Jurkat, Clone E6-1 (cell line): ENCODE results near the gene TMED9.
A peak's percentile ranks its signal among the peaks of the same experiment; 100 is the strongest.

ENCODE experiments used
- DNase-seq: peaks from one replicate; pipeline ENCODE4 v3.0.0-alpha.2; 2011; ENCODE audit warnings: low read depth, low spot score
- H3K4me3 ChIP-seq: 2 replicates; pipeline ENCODE4 v1.5.1; 2011; ENCODE audit warnings: mild to moderate bottlenecking, low read length, control low read depth, moderate library complexity

Gene TMED9

DNA sequence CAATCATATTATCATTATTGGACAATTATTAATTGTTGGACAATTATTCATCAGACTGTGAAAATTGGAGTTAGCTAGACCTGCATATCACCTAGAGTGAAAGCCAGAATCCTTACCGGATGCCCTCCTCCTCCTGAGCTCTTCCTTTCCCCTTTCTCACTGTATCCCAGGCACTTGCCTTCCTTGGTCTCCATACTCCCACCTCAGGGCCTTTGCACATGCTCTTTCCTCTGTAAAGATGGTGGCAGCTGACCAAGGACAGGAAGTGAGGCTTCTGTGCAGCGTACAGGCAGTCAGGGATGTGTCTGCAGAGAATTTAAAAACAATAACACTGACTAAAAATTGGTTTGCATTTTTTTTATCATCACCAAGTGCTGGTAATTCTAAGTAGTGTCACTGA, 22.1 kb upstream of the TMED9 start:
- H3K4me3 ChIP-seq, result no peak overlapping the region
- no peak for DNase-seq

DNA sequence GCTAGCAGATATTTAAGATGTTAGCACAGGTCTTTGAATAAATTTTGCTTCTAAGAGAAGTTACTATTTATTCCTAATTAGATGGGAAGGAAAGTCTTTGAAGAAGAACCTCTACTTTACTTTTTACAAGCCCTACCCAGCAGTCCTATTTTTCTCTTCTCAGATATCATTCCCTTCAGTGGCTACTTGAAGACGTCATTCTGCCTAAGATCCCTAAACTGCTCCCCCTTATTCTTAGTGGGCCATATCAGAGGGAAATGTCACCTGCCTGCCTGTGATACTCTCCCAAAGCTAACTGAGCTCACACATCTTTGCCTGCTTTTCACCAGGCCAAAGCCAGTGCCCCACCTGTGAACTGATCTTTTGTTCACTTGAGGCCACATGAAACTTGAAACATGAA, 16.5 kb upstream of the TMED9 start:
- H3K4me3 ChIP-seq, result no peak overlapping the region
- DNase-seq, result no peak

DNA sequence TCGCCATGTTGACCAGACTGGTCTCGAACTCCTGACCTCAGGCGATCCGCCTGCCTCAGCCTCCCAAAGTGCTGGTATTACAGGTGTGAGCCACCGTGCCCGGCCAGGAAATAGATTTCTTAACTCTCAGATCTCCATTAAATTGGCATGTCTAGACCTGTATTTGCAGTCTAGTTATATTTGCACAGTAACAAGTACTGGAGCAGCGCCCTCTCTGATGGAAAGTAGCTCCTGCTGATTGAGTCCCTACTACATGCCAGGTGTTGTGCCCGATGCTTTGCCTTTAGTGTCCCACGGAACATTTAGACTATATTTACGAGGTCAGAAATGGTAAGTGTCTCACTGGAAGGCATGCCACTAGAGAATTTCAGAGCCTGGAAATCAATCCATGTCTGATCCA, 15.8 kb upstream of the TMED9 start:
- H3K4me3 ChIP-seq, result no peak overlapping the region
- no peak for DNase-seq

DNA sequence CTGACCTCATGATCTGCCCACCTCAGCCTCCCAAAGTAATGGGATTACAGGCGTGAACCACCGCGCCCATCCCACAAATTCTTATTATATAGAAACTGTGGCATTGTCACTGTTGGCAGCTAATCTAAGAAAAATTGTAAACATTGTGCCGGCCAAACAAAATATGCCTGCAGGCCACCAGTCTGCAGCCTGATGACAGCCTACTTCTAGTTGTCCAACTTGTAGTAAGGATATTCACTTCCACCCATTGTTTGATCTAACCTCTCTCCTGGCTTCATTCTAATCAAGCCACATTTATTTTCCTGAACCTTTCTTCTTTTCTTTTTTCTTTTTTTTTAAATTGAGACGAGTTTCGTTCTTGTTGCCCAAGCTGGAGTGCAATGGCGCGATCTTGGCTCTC, 13.7 kb upstream of the TMED9 start:
- no peak overlapping the region for H3K4me3 ChIP-seq
- no peak for DNase-seq

DNA sequence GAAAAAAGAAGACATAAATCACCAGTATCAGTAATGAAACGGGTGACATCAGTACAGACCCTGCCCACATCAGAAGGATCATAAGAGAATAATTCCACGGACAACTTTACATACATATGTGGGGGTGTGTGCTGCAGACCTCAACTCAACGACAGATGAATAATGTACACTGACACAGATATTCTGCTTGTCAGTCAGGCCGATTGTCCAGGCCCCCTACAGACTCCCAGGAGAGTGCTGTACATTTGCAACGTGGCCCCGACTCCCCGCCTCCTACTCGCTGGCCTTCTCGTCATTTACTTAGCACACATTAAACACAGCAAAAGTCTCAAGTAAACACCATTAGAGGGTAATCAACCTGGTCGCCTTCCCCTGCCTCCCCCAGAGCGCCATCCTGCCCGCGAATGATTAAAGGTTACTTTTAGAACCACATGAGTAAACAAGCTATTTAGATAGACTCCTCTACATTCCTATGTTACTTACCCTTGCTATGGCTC, 3.5 kb upstream of the TMED9 start:
- H3K4me3 ChIP-seq, result no peak overlapping the region
- DNase-seq, result no peak

DNA sequence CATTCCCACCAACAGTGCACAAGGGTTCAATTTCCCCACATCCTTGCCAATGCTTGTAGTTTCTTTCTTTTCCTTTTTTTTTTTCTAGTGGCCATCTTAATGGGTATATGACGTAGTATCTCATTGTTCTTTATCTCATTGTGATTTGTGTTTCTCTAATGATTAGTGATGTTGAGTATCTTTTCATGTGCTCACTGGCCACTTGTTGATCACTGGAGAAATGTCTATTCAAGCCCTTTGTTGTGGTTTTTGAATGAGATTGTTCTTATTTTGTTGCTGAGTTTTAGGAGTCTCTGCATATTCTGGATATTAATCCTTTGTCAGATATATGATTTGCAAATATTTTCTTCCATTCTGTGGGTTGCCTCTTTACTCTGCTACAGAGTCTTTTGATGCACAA, 1.6 kb upstream of the TMED9 start:
- H3K4me3 ChIP-seq, result no peak overlapping the region
- DNase-seq, result no peak

DNA sequence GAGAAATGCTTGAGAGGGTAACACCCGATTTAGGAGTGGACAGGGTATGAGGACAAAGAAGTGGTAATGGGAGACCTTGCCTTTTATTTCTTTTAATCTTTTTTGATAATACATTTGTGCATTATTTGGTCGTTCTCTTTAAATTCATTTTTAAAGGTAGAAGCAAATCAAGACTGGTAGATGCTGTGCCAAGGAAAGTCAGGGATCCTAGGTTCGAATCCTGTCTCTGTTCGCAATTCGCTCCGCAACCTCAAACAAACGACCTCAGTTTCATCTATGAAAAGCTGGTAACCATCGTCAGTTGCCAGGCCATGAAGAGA, 353 bp upstream of the TMED9 start:
- no peak for DNase-seq

DNA sequence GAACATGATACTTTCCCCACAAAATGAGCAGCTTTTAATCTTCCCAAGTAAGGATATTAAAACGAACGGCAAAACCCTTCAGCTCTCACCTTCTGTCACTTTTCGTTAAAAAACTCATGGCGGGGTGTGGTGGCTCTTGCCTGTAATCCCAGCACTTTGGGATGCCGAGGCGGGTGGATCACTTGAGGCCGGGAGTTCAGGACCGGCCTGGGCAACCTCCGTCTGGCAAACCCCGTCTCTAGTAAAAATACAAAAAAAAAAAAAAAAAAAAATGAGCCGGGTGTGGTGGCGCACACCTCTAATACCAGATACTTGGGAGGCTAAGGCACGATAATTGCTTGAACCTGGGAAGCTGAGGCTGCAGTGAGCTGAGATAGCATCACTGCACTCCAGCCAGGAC, 902 bp downstream of the TMED9 start:
- no peak for DNase-seq

More for the DNA sequence above, 353 bp upstream of the TMED9 start:
- peak overlapping the region; percentile 97 for H3K4me3 ChIP-seq

DNA sequence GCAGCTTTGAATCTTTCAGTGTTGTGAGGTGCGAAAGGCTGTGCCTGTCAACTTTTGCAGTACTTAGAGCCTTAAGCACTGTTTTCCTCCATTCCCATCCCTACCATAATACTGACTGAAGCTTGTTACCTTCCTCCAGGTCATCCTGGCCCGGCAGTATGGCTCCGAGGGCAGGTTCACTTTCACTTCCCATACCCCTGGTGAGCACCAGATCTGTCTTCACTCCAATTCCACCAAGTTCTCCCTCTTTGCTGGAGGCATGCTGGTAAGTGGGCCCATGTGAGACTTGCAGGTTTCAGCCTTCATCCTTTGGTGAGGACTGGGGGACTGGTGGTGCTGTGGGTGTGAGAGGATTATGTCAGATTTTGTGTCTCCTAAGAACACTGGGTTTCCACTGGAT, 1.5 kb downstream of the TMED9 start:
- no peak overlapping the region for H3K4me3 ChIP-seq
- no peak for DNase-seq

More for the DNA sequence above, 902 bp downstream of the TMED9 start:
- H3K4me3 ChIP-seq, result peak overlapping the region; percentile 97

DNA sequence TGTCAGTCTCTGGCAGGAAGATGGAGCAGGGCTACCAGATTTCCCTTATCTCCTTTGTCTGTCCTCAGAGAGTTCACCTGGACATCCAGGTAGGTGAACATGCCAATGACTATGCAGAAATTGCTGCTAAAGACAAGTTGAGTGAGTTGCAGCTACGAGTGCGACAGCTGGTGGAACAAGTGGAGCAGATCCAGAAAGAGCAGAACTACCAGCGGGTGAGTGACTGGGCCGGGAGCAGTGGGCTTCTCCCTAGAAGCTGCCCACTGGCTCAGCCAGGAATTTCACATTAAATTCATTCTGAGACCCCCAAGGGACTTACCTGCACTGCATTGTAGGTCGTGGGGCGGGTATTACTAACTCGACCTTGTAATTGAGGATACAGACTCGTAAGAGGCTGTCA, 2.1 kb downstream of the TMED9 start:
- no peak for DNase-seq
- no peak overlapping the region for H3K4me3 ChIP-seq

DNA sequence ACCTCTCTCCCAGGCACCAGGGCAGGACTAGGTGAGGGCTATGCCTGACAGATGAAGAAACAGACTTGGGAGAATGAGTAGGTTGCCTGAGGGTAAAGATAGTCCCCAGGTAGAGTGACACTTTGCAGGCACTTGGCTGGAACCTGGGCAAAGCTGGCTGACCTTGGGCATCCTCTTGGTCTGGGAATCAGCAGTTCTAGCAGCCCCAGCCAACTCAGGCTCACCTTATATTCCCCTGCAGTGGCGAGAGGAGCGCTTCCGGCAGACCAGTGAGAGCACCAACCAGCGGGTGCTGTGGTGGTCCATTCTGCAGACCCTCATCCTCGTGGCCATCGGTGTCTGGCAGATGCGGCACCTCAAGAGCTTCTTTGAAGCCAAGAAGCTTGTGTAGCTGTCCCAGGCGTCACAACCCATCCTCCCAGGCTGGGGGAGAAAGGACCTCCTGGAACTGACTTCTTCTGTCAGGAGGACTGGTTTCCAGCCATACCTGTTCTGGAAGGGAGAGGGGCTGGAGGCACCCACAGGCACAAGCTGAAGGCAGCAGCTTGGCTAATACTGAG, 3.1 kb downstream of the TMED9 start:
- DNase-seq, result no peak
- no peak overlapping the region for H3K4me3 ChIP-seq

DNA sequence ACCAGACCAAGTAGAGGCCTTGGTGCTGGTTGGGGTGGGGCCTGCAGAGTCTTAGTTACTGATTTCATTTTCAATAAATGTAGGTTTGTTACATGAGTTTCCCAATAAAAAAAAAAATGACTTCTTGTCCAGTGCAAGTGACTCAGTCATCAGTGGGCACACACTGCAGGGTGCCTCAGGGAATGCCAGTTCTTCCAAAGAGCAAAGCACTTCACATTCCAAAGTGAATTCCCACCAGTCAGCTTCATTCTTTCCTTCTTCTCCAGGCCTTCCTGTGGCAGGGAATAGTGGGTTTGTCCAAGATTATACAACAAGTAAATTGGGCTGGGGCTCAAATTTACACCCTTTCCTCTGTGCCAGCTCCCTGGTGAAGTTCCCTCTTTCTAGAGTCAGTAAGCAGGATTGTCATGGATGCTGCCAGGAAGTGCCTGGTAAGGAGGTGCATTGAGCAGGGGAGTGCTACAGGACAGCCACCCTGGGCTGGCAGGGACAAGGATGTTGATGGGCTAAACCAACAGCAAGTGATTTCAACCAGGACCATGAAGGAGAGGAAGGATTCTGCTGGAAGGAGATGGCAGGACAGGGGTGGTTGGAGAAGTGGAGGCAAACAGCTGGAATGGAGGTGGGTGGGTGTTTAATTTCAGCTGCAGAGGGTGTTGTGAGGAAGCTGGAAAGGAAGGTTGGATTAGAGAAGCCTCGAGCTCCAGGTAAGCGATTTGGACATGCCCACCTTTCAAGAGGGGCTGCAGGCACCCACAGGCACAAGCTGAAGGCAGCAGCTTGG, 4.2 kb downstream of the TMED9 start:
- no peak for DNase-seq
- no peak overlapping the region for H3K4me3 ChIP-seq

DNA sequence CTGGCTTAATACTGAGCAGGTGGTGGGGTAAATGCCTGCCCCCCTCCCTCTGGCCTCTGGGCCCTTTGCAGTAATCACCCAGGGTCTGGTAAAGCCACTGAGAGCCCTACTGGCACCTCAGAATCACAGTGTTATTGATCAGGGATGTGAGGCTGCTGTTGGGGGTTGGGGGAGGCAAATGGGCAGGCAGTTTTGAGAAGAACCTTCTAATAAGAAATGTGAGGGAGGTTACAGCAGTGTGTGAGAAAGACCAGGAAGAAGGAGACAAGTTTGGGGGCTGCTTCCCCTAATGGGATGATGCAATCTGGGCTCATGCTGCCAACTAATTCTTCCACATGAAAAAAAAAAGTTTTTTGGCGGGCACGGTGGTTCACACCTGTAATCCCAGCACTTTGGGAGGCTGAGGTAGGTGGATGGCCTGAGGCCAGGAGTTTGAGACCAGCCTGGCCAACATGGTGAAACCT, 4.8 kb downstream of the TMED9 start:
- no peak overlapping the region for H3K4me3 ChIP-seq
- DNase-seq, result no peak

DNA sequence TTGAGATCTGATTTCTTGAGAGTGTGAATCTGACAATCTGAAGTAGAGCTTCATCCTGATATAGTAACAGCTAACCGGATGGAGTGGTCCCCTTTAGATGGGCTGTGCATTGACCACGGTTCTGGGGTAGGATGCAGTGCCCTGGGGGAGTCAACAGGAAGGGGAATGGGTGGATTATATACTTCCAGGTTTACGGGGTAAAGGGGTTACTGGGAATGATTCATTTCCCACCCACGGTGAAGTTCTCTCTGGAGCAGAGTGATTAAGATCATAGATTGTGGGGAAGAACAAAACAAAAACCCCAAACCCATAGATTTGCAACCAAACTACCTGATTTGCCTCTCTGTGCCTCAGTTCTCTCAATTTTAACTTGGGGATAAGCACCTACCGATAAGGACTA, 6.5 kb downstream of the TMED9 start:
- H3K4me3 ChIP-seq, result no peak overlapping the region
- DNase-seq, result no peak

DNA sequence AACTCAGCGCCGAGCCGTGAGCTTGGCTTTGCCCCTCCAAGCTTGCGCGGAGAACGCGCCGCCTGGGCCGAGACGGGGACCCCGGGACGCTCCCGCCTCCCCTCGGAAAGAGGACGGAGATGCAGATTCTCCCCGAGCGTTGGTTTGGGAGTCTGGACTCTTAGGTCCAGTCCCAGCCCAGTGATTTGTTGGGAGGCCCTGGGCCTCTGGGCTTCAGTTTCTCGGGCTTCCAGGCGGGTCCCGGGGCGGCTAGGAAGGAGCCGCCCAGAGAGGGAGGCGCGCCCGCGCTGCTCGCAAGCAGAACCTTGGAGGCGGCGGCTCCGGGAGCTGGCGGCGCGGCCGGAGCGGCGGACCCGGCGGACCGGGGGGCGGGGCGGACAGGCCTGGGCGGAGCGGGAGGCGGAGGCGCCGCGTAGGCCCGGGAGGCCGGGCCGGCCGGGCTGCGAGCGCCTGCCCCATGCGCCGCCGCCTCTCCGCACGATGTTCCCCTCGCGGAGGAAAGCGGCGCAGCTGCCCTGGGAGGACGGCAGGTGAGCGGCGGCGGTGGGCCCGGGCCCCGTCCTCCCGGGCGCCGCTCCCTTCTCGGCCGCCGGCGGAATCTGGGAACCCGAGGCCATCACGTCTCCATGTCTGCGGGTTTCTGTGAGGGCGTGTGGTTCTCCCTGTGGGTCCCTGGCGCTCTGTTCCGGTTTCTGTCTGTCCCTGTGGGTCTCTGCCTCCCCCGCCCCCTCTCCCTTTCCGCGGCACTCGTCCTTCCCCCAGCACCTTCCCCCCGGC, 7.9 kb downstream of the TMED9 start, which contains the start of gene B4GALT7:
Gene B4GALT7 (plus strand): TSS at position 402 of the 777 bp plus-strand sequence. CDS start 79 bp downstream, at position 481.
- H3K4me3 ChIP-seq, result peak within 1 kb of the TSS; percentile 90
- peak; percentile 53 for DNase-seq

DNA sequence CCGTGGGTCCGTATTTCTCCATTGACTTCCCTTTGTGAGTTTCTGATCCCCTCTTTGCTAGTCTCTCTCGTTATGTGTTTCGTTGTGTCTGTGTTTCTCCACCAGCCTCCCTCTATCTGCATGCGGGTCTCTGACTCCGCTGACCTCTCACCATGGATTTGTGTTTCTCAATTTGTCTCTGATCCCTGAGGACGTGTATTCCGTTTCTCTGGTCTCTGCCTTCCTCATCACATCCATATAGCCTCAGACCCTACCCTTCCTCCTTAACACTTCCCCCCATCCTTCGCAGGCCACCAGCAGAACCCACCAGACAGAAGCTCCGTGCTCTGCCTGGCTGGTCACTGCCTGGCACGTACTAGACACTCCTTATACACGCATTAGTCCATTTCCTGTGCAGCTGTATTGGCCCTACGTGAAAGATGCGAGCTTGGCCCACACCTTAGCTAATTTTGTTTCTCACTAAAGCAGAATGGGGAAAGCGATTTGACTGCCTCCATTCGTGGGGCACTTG, 8.6 kb downstream of the TMED9 start:
- DNase-seq, result no peak
- H3K4me3 ChIP-seq, result peak overlapping the region; percentile 90

DNA sequence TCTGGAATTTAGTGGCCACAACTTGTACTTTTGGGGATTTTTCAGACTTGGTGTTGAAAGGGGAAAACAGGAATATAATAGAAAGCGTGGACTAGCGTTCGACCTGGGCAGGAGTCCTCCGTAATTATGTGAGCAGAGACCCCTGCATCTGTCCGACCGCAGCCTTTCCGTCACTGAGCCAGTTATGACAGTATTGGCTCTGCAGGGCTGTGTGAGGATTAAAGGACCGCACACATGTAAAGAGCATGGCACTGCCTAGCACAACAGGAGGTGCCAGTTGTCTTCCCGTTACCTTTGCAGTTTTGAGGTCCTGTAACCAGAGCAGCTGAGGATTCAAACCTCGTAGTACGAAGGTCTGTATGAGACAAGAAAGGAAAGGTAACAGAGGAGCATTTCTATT, 9.1 kb downstream of the TMED9 start:
- no peak for DNase-seq
- H3K4me3 ChIP-seq, result peak overlapping the region; percentile 90

DNA sequence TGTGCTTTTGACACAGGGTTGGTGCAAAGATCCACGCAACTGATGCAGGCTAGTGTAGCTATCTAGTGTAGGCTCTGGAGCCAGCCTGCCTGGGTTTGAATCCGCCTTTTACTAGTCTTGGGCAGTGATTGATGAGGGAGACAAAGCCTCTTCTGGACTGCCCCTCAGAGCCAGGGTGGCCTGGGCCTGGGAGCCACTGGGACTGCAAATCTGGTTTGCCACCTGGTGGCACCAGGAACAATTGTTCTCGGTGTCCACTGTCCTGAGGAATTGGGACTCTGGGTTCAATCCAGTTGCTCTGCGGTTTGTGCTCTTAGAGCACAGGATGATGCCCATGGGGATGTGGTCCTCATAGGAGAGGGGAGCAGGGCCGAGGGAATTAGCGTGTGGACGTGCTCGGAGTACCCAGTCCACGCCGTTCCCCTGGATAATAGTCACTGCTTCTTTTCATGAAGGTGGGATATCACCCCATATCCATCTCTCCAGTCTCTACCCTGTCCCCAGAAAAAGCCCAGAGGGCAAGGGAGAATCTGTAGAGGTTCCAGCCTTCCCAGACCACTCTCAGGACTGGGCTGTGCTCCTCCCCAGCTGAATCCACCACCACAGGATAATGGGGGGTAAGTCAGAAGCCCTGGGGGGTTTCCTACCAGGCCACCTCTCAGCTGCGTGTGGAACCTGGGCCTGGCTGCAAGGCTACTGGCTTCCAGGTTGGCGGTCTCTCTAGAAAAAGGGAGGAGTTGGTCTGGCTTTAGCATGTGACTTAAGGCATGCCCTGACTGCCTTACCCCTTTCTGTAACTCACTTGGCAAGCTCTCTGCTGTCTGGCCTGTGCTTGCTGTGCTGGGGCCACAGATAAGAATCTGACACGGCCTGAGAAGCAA, 9.8 kb downstream of the TMED9 start:
- DNase-seq, result no peak
- no peak overlapping the region for H3K4me3 ChIP-seq

DNA sequence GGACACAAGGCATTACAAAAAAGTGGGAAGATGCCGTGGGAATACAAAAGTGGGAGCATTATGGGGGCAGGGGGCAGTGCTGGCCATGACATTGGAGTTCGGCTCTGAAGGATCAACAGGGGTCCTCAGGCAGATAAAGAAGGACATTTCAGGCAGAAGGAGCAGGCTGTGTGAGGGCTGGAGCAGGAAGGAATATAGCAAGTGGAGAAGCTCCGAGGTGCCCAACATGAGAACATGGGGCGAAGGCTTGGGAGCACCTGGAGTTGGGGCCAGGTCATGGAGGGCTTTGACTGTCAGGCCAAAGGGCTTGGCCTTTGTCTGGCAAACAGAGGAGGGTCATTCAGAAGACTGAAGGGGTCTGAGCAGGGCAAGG, 10.4 kb downstream of the TMED9 start:
- DNase-seq, result no peak
- no peak overlapping the region for H3K4me3 ChIP-seq
